GM19043 (cell line): ENCODE results near the gene MELTF.
A peak's percentile ranks its signal among the peaks of the same experiment; 100 is the strongest.

ENCODE experiments used
- ATAC-seq: cut with Tn5 transposase; IDR thresholded peaks from one replicate; pipeline ENCODE4 v1.9.1; 2021; ENCODE audit warnings: low read depth; ENCODE audit not compliant: unreplicated experiment

MELTF gene

GRCh38 chr3:197027151-197027895 lies 2.3 kb downstream of the MELTF start:
- ATAC-seq = no peak

GRCh38 chr3:197026481-197026866 lies 3.1 kb downstream of the MELTF start:
- no peak for ATAC-seq

GRCh38 chr3:197025736-197026480 lies 3.7 kb downstream of the MELTF start:
- no peak for ATAC-seq

GRCh38 chr3:197024881-197025735 lies 4.5 kb downstream of the MELTF start:
- no peak for ATAC-seq

- ATAC-seq = peak; percentile 12
Measured at GRCh38 chr3:197023998-197024651, 5.5 kb downstream of the MELTF start.

- ATAC-seq = peak; percentile 58
Measured at GRCh38 chr3:197023241-197023997, 6.2 kb downstream of the MELTF start.

- ATAC-seq = no peak
Measured at GRCh38 chr3:197022405-197023231, 7.0 kb downstream of the MELTF start.

- no peak for ATAC-seq
Measured at GRCh38 chr3:197021729-197022404, 7.8 kb downstream of the MELTF start.

GRCh38 chr3:197021231-197021630 lies 8.4 kb downstream of the MELTF start:
- no peak for ATAC-seq

- no peak for ATAC-seq
Measured at GRCh38 chr3:197019535-197019934, 10.1 kb downstream of the MELTF start.

- ATAC-seq = no peak
Measured at GRCh38 chr3:197019021-197019420, 10.6 kb downstream of the MELTF start.

GRCh38 chr3:197017003-197017402 lies 12.6 kb downstream of the MELTF start:
- ATAC-seq = no peak

GRCh38 chr3:197015790-197016736 lies 13.6 kb downstream of the MELTF start:
- no peak for ATAC-seq

GRCh38 chr3:197014942-197015575 lies 14.6 kb downstream of the MELTF start:
- ATAC-seq = no peak

GRCh38 chr3:197014024-197014423 lies 15.6 kb downstream of the MELTF start:
- ATAC-seq = no peak

- no peak for ATAC-seq
Measured at GRCh38 chr3:197012540-197012883, 17.1 kb downstream of the MELTF start.
